WTC11 (cell line): ENCODE data around the gene SPAG8.

Experiments used
- ATF3 ChIP-seq: sonication (generic); formaldehyde crosslinking; conservative IDR thresholded peaks from 2 replicates; pipeline ENCODE4 v1.8.1; 2022; ENCODE audit warnings: mild to moderate bottlenecking, missing genetic modification reagents
- CDX4 ChIP-seq: fragments of 250-450 bp; sonication (Bioruptor Pico); IDR thresholded peaks from 2 replicates; pipeline ENCODE4 v1.9.0; 2021; ENCODE audit warnings: moderate library complexity, mild to moderate bottlenecking, inconsistent platforms, borderline replicate concordance
- CTCF ChIP-seq: fragments of 200-600 bp; IDR thresholded peaks from 2 replicates; pipeline ENCODE4 v1.8.0; 2022; ENCODE audit warnings: antibody characterized with exemption
- E2F5 ChIP-seq: sonication (generic); formaldehyde crosslinking; IDR thresholded peaks from 2 replicates; pipeline ENCODE4 v1.8.1; 2022; ENCODE audit warnings: mild to moderate bottlenecking, moderate library complexity, missing genetic modification reagents
- ELF4 ChIP-seq: sonication (generic); formaldehyde crosslinking; IDR thresholded peaks from 2 replicates; pipeline ENCODE4 v1.8.1; 2022; ENCODE audit warnings: low read depth, mild to moderate bottlenecking, moderate library complexity, missing genetic modification reagents
- FOXK1 ChIP-seq: sonication (generic); formaldehyde crosslinking; IDR thresholded peaks from 2 replicates; pipeline ENCODE4 v1.8.0; 2022; ENCODE audit warnings: mild to moderate bottlenecking, moderate library complexity, missing genetic modification reagents
- FOXP4 ChIP-seq: sonication (generic); formaldehyde crosslinking; IDR thresholded peaks from 2 replicates; pipeline ENCODE4 v1.8.0; 2022; ENCODE audit warnings: mild to moderate bottlenecking, missing genetic modification reagents
- HMGA2 ChIP-seq: fragments of 250-450 bp; sonication (Bioruptor Pico); IDR thresholded peaks from 2 replicates; pipeline ENCODE4 v1.4.0; 2021; ENCODE audit warnings: mild to moderate bottlenecking, moderate library complexity
- JUN ChIP-seq: sonication (generic); formaldehyde crosslinking; IDR thresholded peaks from 2 replicates; pipeline ENCODE4 v1.8.0; 2023; ENCODE audit warnings: mild to moderate bottlenecking, missing genetic modification reagents
- SP1 ChIP-seq: sonication (generic); formaldehyde crosslinking; conservative IDR thresholded peaks from 2 replicates; pipeline ENCODE4 v1.8.1; 2022; ENCODE audit warnings: missing genetic modification reagents
- TEAD1 ChIP-seq: sonication (generic); formaldehyde crosslinking; IDR thresholded peaks from 2 replicates; pipeline ENCODE4 v1.8.0; 2022; ENCODE audit warnings: mild to moderate bottlenecking, missing genetic modification reagents
- ZBTB43 ChIP-seq: sonication (generic); formaldehyde crosslinking; IDR thresholded peaks from 2 replicates; pipeline ENCODE4 v1.8.1; 2023; ENCODE audit warnings: mild to moderate bottlenecking, missing genetic modification reagents
- ZNF671 ChIP-seq: fragments of 250-450 bp; sonication (Bioruptor Pico); IDR thresholded peaks from 2 replicates; pipeline ENCODE4 v1.8.0; 2021; ENCODE audit warnings: mild to moderate bottlenecking
- ZSCAN18 ChIP-seq: fragments of 250-450 bp; sonication (Bioruptor Pico); IDR thresholded peaks from 2 replicates; pipeline ENCODE4 v2.1.2; 2022; ENCODE audit warnings: mild to moderate bottlenecking, moderate library complexity

GRCh38 chr9:35814106-35814840 lies 2.2 kb upstream of the SPAG8 start:
- TF ChIP-seq HMGA2 (CRISPR knock-in tag) (no peak), ELF4 (CRISPR knock-in tag) (no peak), CTCF (no peak), JUN (no peak), ZSCAN18 (no peak), ZBTB43 (CRISPR knock-in tag) (no peak), FOXK1 (CRISPR knock-in tag) (no peak), FOXP4 (CRISPR knock-in tag) (no peak), SP1 (no peak), ATF3 (CRISPR knock-in tag) (no peak), TEAD1 (CRISPR knock-in tag) (no peak), CDX4 (no peak), ZNF671 (CRISPR knock-in tag) (no peak), E2F5 (CRISPR knock-in tag) (no peak)
